ENCODE measurements around the gene OLFM1. TPM values are rescaled to one million over a fixed set of nuclear protein-coding genes. Genes with fewer than 3 reads are reported as not detected.

Gene OLFM1
- total and polyA plus RNA-seq, 2 of the 4 experiments (the other 2 are of a cell fraction), result 0.36 to 0.38 TPM

DNA sequence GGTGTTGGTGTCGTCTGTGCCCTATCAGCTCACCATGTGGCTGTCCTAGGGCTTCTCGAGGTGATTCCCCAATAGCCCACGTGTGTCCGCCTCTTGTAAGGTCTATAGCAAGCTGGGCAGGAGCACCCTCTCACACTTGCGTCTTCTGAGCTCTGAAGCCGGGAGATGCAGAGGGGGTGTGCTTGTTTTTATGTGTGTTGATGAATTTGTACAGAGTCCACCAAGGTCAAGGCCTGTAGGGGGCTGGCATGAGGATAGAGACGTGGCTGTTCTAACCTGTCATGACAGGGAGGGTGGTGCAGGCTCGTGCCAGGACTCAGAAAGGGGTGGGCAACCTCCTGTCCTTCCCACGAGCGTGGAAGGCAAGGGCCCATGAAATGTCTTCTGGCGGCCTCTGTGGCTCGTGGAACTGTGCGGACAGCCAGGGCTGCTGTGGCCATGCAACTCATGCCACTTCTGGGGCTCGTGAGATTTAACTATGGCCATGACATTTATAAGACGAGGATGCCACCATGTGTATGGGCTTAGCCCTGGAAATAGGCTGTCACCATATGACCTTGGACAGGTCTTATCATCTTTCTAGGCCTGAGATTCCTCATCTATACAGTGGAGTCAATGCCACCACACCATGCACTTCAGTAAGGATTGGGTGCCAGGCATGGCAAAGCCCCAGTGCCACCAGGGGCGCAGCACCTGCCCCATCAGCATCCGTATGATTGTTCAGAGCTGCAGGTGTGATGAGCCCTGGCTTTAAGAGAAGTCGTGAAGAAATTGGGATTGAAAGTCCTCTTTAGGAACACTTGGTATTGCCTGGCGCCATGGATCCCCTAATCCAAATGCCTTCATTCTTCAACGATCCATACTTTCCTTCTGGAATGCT lies 2.3 kb upstream of the OLFM1 start (continued):
- TF ChIP-seq RAD21 (IDR thresholded peaks at IDR 0.05; ENCODE audit: low read length), result no peak

DNA sequence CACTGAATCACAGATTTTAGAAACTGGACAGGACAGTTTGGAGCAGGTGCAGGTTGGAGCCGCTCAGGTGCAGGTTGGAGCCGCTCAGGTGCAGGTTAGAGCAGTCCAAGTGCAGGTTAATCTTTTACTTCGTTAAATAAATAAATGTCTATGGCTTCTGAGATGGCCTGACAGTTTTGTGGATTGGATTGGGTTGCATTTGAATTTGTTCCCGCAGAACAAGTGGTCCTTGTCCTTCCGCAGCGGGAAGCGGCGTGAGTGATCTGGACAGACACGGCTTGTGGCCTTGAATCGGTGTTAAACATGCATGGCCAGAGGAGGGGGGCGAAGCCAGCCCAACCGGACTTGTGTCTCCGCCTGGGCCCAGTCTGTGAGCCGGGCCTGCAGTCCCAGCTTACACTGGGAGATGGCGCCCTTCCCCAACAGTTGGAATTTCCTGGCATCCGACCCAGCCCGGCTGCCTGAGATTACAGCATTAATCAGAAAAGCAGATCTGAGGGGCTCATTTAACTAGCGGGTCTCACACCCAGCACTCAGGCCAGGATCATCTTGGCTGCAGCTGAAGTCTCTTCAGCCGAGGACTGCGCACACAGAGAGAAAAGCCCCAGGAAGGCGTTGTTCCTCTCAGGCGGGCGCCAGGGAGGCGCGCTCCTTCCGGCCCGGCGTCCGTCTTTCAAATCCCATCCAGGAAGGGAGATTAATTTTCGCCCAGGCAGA lies 1.5 kb upstream of the OLFM1 start:
- H2BK5ac ChIP-seq (ENCODE audit: low read depth, low read length, poor library complexity, severe bottlenecking), result no peak overlapping the region
- H3K14ac ChIP-seq (replicated peaks; ENCODE audit: low read depth, low read length), result no peak overlapping the region
- H3K4me3 ChIP-seq (ENCODE audit: insufficient read depth, low read depth, low read length), result no peak overlapping the region
- H3K27ac ChIP-seq (ENCODE audit: insufficient read depth, low read length), result no peak overlapping the region
- H4K5ac ChIP-seq (ENCODE audit: low read depth, low read length), result no peak overlapping the region
- DNase-seq, result peak; percentile 43
- dilution Hi-C loops (cut with HindIII; ENCODE audit: low sequenced_read_pairs, unreplicated experiment), result no loop called here
- peaks cover 56% of the 10 kb centered on the region for H3K27me3 ChIP-seq (ENCODE audit: control insufficient read depth, insufficient read depth, low read length)
- H3K9me1 ChIP-seq (ENCODE audit: insufficient read depth, low read length), result no peaks in the 10 kb centered on the region
- H3K4me2 ChIP-seq (ENCODE audit: low read depth, low read length), result peak overlapping the region; percentile 66
- H2AK9ac ChIP-seq (replicated peaks; ENCODE audit: low read depth, low read length, poor library complexity), result peak overlapping the region; percentile 45
- no peak overlapping the region for H3K56ac ChIP-seq (ENCODE audit: extremely low read depth, insufficient read depth, low read length)
- H2AK5ac ChIP-seq (ENCODE audit: low read depth, low read length), result no peak overlapping the region
- intact Hi-C loops (cut with micrococcal nuclease), result loop anchor here (1.0 to 2.0 kb wide), 2 partner anchors 326 to 395 kb away; no protein-coding TSS in a partner anchor
- no peak overlapping the region for H3K18ac ChIP-seq (ENCODE audit: low read depth, low read length)
- 2% methylated on average over 8 of the region's 30 CpGs; no CpG with 5 or more reads in 1 of the 2 experiments for WGBS, 2 experiments (ENCODE audit: extremely low coverage in 2 of 2, insufficient read length in 1 of 2)
- H3K4me1 ChIP-seq (ENCODE audit: control insufficient read depth, insufficient read depth, low read length), result no peaks in the 10 kb centered on the region; the same call in 1 of the 2 replicates
- H2BK15ac ChIP-seq (ENCODE audit: low read depth, low read length), result no peak overlapping the region
- no peak overlapping the region for H4K91ac ChIP-seq (ENCODE audit: insufficient read depth, low read depth, low read length)
- no peak overlapping the region for H3K4ac ChIP-seq (ENCODE audit: low read depth, low read length)
- H2AFZ ChIP-seq (replicated peaks; ENCODE audit: low read length, poor library complexity), result peak overlapping the region; percentile 79
- no peaks in the 10 kb centered on the region for H3K79me1 ChIP-seq (ENCODE audit: low read depth in 1 of 2, low read length in 2 of 2)
- H3K9ac ChIP-seq (ENCODE audit: low read depth, low read length), result no peak overlapping the region
- in situ Hi-C loops (cut with MboI; ENCODE audit: low sequenced_read_pairs), result loop anchor here (5.0 kb wide), 1 partner anchor 321 kb away; no protein-coding TSS in a partner anchor
- no peak overlapping the region for H2BK120ac ChIP-seq (ENCODE audit: low read depth, low read length)
- H3K36me3 ChIP-seq (ENCODE audit: control insufficient read depth, insufficient read depth, low read length), result no peaks in the 10 kb centered on the region
- BruUV-seq (replicated peaks), result no TSS peak
- ChIA-PET CTCF (interaction anchor here (1.2 kb wide), 1 partner anchor 327 kb away, joined by 3 read pairs; no protein-coding TSS in a partner anchor), POLR2A (ENCODE audit: unreplicated experiment) (no interaction called here)
- ATAC-seq (ENCODE audit: low read depth), result peak; percentile 79
- H3K9me3 ChIP-seq (ENCODE audit: control insufficient read depth, insufficient read depth, low read length), result no peaks in the 10 kb centered on the region
- no peak overlapping the region for H2BK20ac ChIP-seq (ENCODE audit: low read depth, low read length)
- H3K23ac ChIP-seq (ENCODE audit: low read depth, low read length), result no peak overlapping the region
- no peaks in the 10 kb centered on the region for H4K20me1 ChIP-seq (ENCODE audit: insufficient read depth, low read length)
- H4K8ac ChIP-seq (ENCODE audit: low read depth in 2 of 2, low read length in 2 of 2), result no peak overlapping the region
- TF ChIP-seq MAFK (IDR thresholded peaks at IDR 0.05; ENCODE audit: low read depth, low read length) (no peak), RAD21 (IDR thresholded peaks at IDR 0.05; ENCODE audit: low read length) (peak; percentile 88), SMC3 (IDR thresholded peaks at IDR 0.05; ENCODE audit: low read depth, low read length) (peak; percentile 58), POLR2A (IDR thresholded peaks at IDR 0.05; ENCODE audit: low read depth, low read length) (no peak), RCOR1 (IDR thresholded peaks at IDR 0.05; ENCODE audit: insufficient replicate concordance, low read length) (no peak), MAZ (IDR thresholded peaks at IDR 0.05; ENCODE audit: borderline replicate concordance, low read depth, low read length) (no peak), CHD1 (IDR thresholded peaks at IDR 0.05; ENCODE audit: low read depth, low read length) (no peak), CEBPB (IDR thresholded peaks at IDR 0.05; ENCODE audit: low read depth, low read length) (no peak), MXI1 (IDR thresholded peaks at IDR 0.05; ENCODE audit: borderline replicate concordance, low read depth, low read length) (no peak), FOS (IDR thresholded peaks at IDR 0.05; ENCODE audit: low read depth, low read length) (no peak)
- TF ChIP-seq, protein P1, sequence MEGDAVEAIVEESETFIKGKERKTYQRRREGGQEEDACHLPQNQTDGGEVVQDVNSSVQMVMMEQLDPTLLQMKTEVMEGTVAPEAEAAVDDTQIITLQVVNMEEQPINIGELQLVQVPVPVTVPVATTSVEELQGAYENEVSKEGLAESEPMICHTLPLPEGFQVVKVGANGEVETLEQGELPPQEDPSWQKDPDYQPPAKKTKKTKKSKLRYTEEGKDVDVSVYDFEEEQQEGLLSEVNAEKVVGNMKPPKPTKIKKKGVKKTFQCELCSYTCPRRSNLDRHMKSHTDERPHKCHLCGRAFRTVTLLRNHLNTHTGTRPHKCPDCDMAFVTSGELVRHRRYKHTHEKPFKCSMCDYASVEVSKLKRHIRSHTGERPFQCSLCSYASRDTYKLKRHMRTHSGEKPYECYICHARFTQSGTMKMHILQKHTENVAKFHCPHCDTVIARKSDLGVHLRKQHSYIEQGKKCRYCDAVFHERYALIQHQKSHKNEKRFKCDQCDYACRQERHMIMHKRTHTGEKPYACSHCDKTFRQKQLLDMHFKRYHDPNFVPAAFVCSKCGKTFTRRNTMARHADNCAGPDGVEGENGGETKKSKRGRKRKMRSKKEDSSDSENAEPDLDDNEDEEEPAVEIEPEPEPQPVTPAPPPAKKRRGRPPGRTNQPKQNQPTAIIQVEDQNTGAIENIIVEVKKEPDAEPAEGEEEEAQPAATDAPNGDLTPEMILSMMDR (conservative IDR thresholded peaks at IDR 0.05; ENCODE audit: low read depth, low read length), result peak; percentile 81
- TF ChIP-seq, protein P2, sequence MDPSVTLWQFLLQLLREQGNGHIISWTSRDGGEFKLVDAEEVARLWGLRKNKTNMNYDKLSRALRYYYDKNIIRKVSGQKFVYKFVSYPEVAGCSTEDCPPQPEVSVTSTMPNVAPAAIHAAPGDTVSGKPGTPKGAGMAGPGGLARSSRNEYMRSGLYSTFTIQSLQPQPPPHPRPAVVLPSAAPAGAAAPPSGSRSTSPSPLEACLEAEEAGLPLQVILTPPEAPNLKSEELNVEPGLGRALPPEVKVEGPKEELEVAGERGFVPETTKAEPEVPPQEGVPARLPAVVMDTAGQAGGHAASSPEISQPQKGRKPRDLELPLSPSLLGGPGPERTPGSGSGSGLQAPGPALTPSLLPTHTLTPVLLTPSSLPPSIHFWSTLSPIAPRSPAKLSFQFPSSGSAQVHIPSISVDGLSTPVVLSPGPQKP (IDR thresholded peaks at IDR 0.05; ENCODE audit: borderline replicate concordance, low read depth, low read length), result no peak

Data from IMR-90 (cell line).